ENCODE measurements around the gene NACC2. TPM values are rescaled to one million over a fixed set of nuclear protein-coding genes. Genes with fewer than 3 reads are reported as not detected.

The NACC2 gene
- total and polyA plus RNA-seq, 2 of the 8 experiments (the other 6 are each of a cell fraction or from before 2014, with no cell fraction given), result 8.3 to 14.0 TPM

- TF ChIP-seq SP4 (IDR thresholded peaks at IDR 0.05; ENCODE audit: low read length) (no peak), CEBPB (IDR thresholded peaks at IDR 0.05; ENCODE audit: low read depth, low read length) (no peak), SUZ12 (IDR thresholded peaks at IDR 0.05; ENCODE audit: low read length) (no peak), TBP (IDR thresholded peaks at IDR 0.05; ENCODE audit: low read depth, low read length) (no peak)
These were observed 80.0 kb downstream of the NACC2 start (continued) for GRCh38 chr9:136014924-136015633.
